H9 (cell line): Measurements from ENCODE around the gene SH3TC2. TPM values are rescaled to one million over a fixed set of nuclear protein-coding genes. Genes with fewer than 3 reads are reported as not detected.
A peak's percentile ranks its signal among the peaks of the same experiment; 100 is the strongest.

Experiments used
- DNase-seq: peaks from one replicate; pipeline ENCODE4 v3.0.0-alpha.2; 2017
- H2AFZ ChIP-seq: one replicate; pipeline ENCODE4 v1.6.1; 2013; ENCODE audit warnings: mild to moderate bottlenecking, low read length, control low read depth, moderate library complexity
- H2AK5ac ChIP-seq: 2 replicates; pipeline ENCODE4 v1.6.1; 2013; ENCODE audit warnings: low read length, control low read depth, mixed read lengths; ENCODE audit not compliant: insufficient read length
- H2BK120ac ChIP-seq: one replicate; pipeline ENCODE4 v1.6.1; 2013; ENCODE audit warnings: low read depth, mild to moderate bottlenecking, low read length, control low read depth, inconsistent platforms; ENCODE audit not compliant: poor library complexity, severe bottlenecking
- H2BK12ac ChIP-seq: 2 replicates; pipeline ENCODE4 v1.6.1; 2013; ENCODE audit warnings: low read length, control low read depth, mixed read lengths, low read depth; ENCODE audit not compliant: insufficient read length
- H2BK15ac ChIP-seq: 2 replicates; pipeline ENCODE4 v1.6.1; 2013; ENCODE audit warnings: low read depth, low read length, control low read depth
- H2BK20ac ChIP-seq: one replicate; pipeline ENCODE4 v1.6.1; 2013; ENCODE audit warnings: low read depth, mild to moderate bottlenecking, low read length, control low read depth, inconsistent platforms; ENCODE audit not compliant: poor library complexity, severe bottlenecking
- H2BK5ac ChIP-seq: 2 replicates; pipeline ENCODE4 v1.6.1; 2013; ENCODE audit warnings: low read length, control low read depth, mixed read lengths; ENCODE audit not compliant: insufficient read length
- H3K14ac ChIP-seq: 2 replicates; pipeline ENCODE4 v1.6.1; 2013; ENCODE audit warnings: low read length, control low read depth; ENCODE audit not compliant: insufficient read depth
- H3K18ac ChIP-seq: 2 replicates; pipeline ENCODE4 v1.6.1; 2013; ENCODE audit warnings: low read depth, mild to moderate bottlenecking, mixed read lengths, low read length, control low read depth; ENCODE audit not compliant: insufficient read length
- H3K23ac ChIP-seq: 2 replicates; pipeline ENCODE4 v1.6.1; 2013; ENCODE audit warnings: low read length, control low read depth, mixed read lengths, low read depth; ENCODE audit not compliant: insufficient read length
- H3K23me2 ChIP-seq: 2 replicates; pipeline ENCODE4 v1.6.1; 2013; ENCODE audit warnings: low read depth, mild to moderate bottlenecking, mixed read lengths, low read length, control low read depth; ENCODE audit not compliant: insufficient read length, poor library complexity, severe bottlenecking
- H3K27ac ChIP-seq: 2 replicates; pipeline ENCODE4 v1.5.1; 2013; ENCODE audit warnings: low read length, control low read depth, mixed read lengths, low read depth; ENCODE audit not compliant: insufficient read length
- H3K27me3 ChIP-seq: 2 replicates; pipeline ENCODE4 v1.6.1; 2013; ENCODE audit warnings: low read length, control low read depth, inconsistent platforms; ENCODE audit not compliant: insufficient read depth
- H3K4ac ChIP-seq: 2 replicates; pipeline ENCODE4 v1.6.1; 2013; ENCODE audit warnings: low read depth, mild to moderate bottlenecking, control low read depth, inconsistent platforms, low read length, moderate library complexity
- H3K4me1 ChIP-seq: 2 replicates; pipeline ENCODE4 v1.6.1; 2013; ENCODE audit warnings: low read length, control low read depth, inconsistent platforms; ENCODE audit not compliant: insufficient read depth
- H3K4me2 ChIP-seq: 2 replicates; pipeline ENCODE4 v1.6.1; 2013; ENCODE audit warnings: low read length, control low read depth, mixed read lengths; ENCODE audit not compliant: insufficient read length, insufficient read depth
- H3K56ac ChIP-seq: 2 replicates; pipeline ENCODE4 v1.6.1; 2013; ENCODE audit warnings: low read depth, mild to moderate bottlenecking, mixed read lengths, low read length, control low read depth; ENCODE audit not compliant: insufficient read length
- H3K79me1 ChIP-seq: 2 replicates; pipeline ENCODE4 v1.6.1; 2013; ENCODE audit warnings: low read depth, mild to moderate bottlenecking, moderate library complexity, low read length, control low read depth, inconsistent platforms; ENCODE audit not compliant: insufficient read depth, poor library complexity, severe bottlenecking
- H3K79me2 ChIP-seq: 2 replicates; pipeline ENCODE4 v1.6.1; 2013; ENCODE audit warnings: low read length, control low read depth, inconsistent platforms; ENCODE audit not compliant: insufficient read depth
- H3K9ac ChIP-seq: 2 replicates; pipeline ENCODE4 v1.6.1; 2013; ENCODE audit warnings: low read length, control low read depth, mixed read lengths; ENCODE audit not compliant: insufficient read length; ENCODE audit errors: extremely low read depth
- H3K9me3 ChIP-seq: one replicate; pipeline ENCODE4 v1.6.1; 2013; ENCODE audit warnings: low read depth, low read length, inconsistent platforms; ENCODE audit not compliant: control insufficient read depth
- H3T11ph ChIP-seq: one replicate; pipeline ENCODE4 v1.6.1; 2013; ENCODE audit warnings: mild to moderate bottlenecking, low read length, control low read depth, inconsistent platforms
- H4K20me1 ChIP-seq: one replicate; pipeline ENCODE4 v1.6.1; 2013; ENCODE audit not compliant: control insufficient read depth, insufficient read length, insufficient read depth
- H4K5ac ChIP-seq: 2 replicates; pipeline ENCODE4 v1.6.1; 2013; ENCODE audit warnings: low read depth, mild to moderate bottlenecking, mixed read lengths, low read length, control low read depth; ENCODE audit not compliant: insufficient read length
- H4K8ac ChIP-seq: replicated peaks from 2 replicates; pipeline ENCODE4 v1.6.1; 2013; ENCODE audit warnings: low read length, control low read depth, mixed read lengths, low read depth; ENCODE audit not compliant: insufficient read length
- H4K91ac ChIP-seq: 2 replicates; pipeline ENCODE4 v1.6.1; 2013; ENCODE audit warnings: low read depth, mild to moderate bottlenecking, moderate library complexity, mixed read lengths, low read length, control low read depth; ENCODE audit not compliant: insufficient read length
- H3K27ac Mint-ChIP-seq, 3 experiments: 2 replicates in 2 of 3; 3 replicates in 1 of 3; pipeline ENCODE4 v1.8.0; 2020 to 2021; ENCODE audit warnings: mixed read lengths in 3 of 3, mild to moderate bottlenecking in 1 of 3, moderate library complexity in 1 of 3
- H3K27me3 Mint-ChIP-seq: 2 replicates; pipeline ENCODE4 v1.8.0; 2021; ENCODE audit warnings: low read depth, mild to moderate bottlenecking, moderate library complexity, mixed read lengths
- H3K36me3 Mint-ChIP-seq, 3 experiments: 2 replicates in 2 of 3; 3 replicates in 1 of 3; pipeline ENCODE4 v1.8.0; 2020 to 2021; ENCODE audit warnings: low read depth in 3 of 3, mixed read lengths in 3 of 3; ENCODE audit not compliant: insufficient read depth in 1 of 3
- H3K4me1 Mint-ChIP-seq, 2 experiments: 2 replicates each; pipeline ENCODE4 v1.8.0; 2020; ENCODE audit warnings: mixed read lengths in 2 of 2
- H3K4me3 Mint-ChIP-seq, 2 experiments: 2 replicates in 1 of 2; 3 replicates in 1 of 2; pipeline ENCODE4 v1.8.0; 2020 to 2021; ENCODE audit warnings: mild to moderate bottlenecking in 2 of 2, mixed read lengths in 2 of 2, moderate library complexity in 1 of 2
- H3K9me3 Mint-ChIP-seq, 2 experiments: 2 replicates in 1 of 2; 3 replicates in 1 of 2; pipeline ENCODE4 v1.8.0; 2020; ENCODE audit warnings: mild to moderate bottlenecking in 2 of 2, mixed read lengths in 2 of 2, moderate library complexity in 1 of 2
- CTCF ChIP-seq: fragments of 200-600 bp; sonication (generic); conservative IDR thresholded peaks from 3 replicates; pipeline ENCODE4 v1.8.0; 2021; ENCODE audit warnings: antibody characterized with exemption, mild to moderate bottlenecking
- WGBS: extraction: QIAGEN DNeasy Blood & Tissue Kit; methylation state at CpG from one replicate; pipeline ENCODE4 v1.1.7; 2013; ENCODE audit warnings: missing lambda C conversion rate, low lambda C conversion rate, mixed read lengths; ENCODE audit not compliant: insufficient read length; ENCODE audit errors: extremely low coverage; 5-methylcytosine and 5-hydroxymethylcytosine counted together
- total RNA-seq: library from RNA; stranded (reverse); gene quantifications from 2 replicates; pipeline ENCODE4 v1.2.1, GENCODE V29; 2021

Gene SH3TC2
- total RNA-seq, 1 experiment from 2014 or later = not detected

DNA sequence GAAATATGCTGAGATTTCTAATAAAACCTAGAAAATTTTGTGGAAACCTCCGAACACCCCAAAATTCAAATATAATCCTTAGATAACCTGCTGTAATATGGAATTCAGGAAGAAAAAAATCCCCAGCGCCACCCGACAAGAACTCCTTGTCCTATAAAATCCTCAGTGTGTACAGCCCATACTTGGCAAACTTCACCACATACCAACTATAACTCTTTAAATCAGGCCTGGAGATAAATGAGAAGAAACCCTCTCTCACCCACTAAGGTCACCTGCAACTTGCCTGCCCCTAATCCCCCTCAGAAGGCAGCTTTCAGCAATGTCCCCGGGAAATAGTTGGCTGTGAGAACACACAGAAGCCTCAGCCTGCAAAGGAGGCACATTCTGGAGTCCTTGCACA, 90.5 kb downstream of the SH3TC2 start:
- H3K36me3 Mint-ChIP-seq = no peaks in the 10 kb centered on the region
- H3K23ac ChIP-seq = no peak overlapping the region
- H3K27me3 Mint-ChIP-seq = no peaks in the 10 kb centered on the region; the same call in 1 of the 2 replicates
- H2BK12ac ChIP-seq = no peak overlapping the region
- no peak overlapping the region for H2BK120ac ChIP-seq
- WGBS = no CpG with 5 or more reads among the region's 4 CpGs
- H3K56ac ChIP-seq = no peak overlapping the region
- no peak overlapping the region for H2BK15ac ChIP-seq
- no peak overlapping the region for H3K4me2 ChIP-seq
- peaks cover 10% of the 10 kb centered on the region; the same call in 1 of the 2 replicates for H3K4me1 ChIP-seq
- H3K4me3 Mint-ChIP-seq = no peak overlapping the region
- no peak overlapping the region for H4K91ac ChIP-seq
- H4K5ac ChIP-seq = no peak overlapping the region
- no peak overlapping the region for H2AK5ac ChIP-seq
- no peaks in the 10 kb centered on the region for H4K20me1 ChIP-seq
- no peak for DNase-seq
- no peaks in the 10 kb centered on the region for H3K9me3 Mint-ChIP-seq
- H3K79me2 ChIP-seq = no peaks in the 10 kb centered on the region
- no peak overlapping the region for H3K27ac ChIP-seq
- H3K79me1 ChIP-seq = no peaks in the 10 kb centered on the region
- peak overlapping the region; percentile 50; the same call in 1 of the 2 replicates for H3K14ac ChIP-seq
- H4K8ac ChIP-seq = no peak overlapping the region
- no peak for TF ChIP-seq CTCF
- no peak overlapping the region for H3K9ac ChIP-seq
- peaks cover 25 to 28% of the 10 kb centered on the region in 2 experiments for H3K4me1 Mint-ChIP-seq
- no peak overlapping the region for H2BK20ac ChIP-seq
- no peaks in the 10 kb centered on the region for H3K9me3 ChIP-seq
- no peak overlapping the region for H2AFZ ChIP-seq
- no peaks in the 10 kb centered on the region for H3K27me3 ChIP-seq
- no peak overlapping the region for H3T11ph ChIP-seq
- no peak overlapping the region for H2BK5ac ChIP-seq
- H3K18ac ChIP-seq = peak overlapping the region; percentile 42
- 0 out of 7 replicates have a peak overlapping the region, but pooled peaks of 1 of the 3 experiments have one; percentile 21 for H3K27ac Mint-ChIP-seq
- H3K23me2 ChIP-seq = no peaks in the 10 kb centered on the region
- H3K4ac ChIP-seq = no peak overlapping the region
